Fibroblast of lung (primary cell): Measurements from ENCODE around the gene TMEM134.

Source experiments
- CTCF ChIP-seq, 2 donors: IDR thresholded peaks in 1 of 2; conservative IDR thresholded peaks in 1 of 2; 1 replicate in 1 of 2; 2 replicates in 1 of 2; pipeline ENCODE4 v1.5.1; 2011 to 2012; ENCODE audit warnings: low read length in 2 of 2, control low read depth in 1 of 2, inconsistent platforms in 1 of 2, low read depth in 1 of 2, mild to moderate bottlenecking in 1 of 2
- EZH2 ChIP-seq: IDR thresholded peaks from 2 replicates; pipeline ENCODE4 v1.5.1; 2012; ENCODE audit warnings: low read length, control low read depth, mild to moderate bottlenecking; ENCODE audit errors: missing control alignments

GRCh38 chr11:67412495-67413179, 56.4 kb downstream of the TMEM134 start:
- TF ChIP-seq CTCF (conservative IDR thresholded peaks at IDR 0.05 in 1 of 2, IDR thresholded peaks at IDR 0.05 in 1 of 2; ENCODE audit: low read depth in 1 of 2, low read length in 2 of 2) (no peak), EZH2 (no peak)
